Measurements from ENCODE around the gene PRRC2A. TPM values are rescaled to one million over a fixed set of nuclear protein-coding genes. Genes with fewer than 3 reads are reported as not detected.

Gene PRRC2A
- total RNA-seq, 1 donor from 2014 or later: 188 TPM

DNA sequence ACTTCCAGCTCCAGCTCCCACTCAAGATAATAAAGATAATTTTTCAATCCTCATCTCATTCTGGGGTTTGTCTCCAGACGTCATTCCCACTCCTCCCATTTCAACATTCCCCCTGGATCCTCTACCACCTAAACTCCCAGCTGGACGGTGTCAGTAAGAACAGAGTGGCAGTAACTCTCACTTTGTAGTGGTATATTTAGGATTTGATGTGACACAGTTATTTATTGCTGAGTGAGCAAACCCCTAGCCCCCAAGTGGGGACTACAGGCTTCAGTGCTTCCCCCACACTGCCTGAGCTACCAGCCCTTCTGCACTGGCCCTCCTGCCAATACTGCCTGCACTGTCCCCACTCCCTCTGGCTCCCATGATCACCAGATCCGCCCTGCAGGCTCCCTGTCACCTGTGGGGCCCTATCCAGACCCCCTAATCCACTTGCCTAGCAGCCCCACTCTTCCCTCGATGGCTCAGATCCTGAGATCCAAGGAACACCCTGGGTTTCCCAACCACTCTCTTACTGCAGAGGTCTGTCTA, 37.7 kb downstream of the PRRC2A start:
- Mint-ChIP-seq H3K27me3 (ENCODE audit: low read depth, unreplicated experiment) (no peaks in the 10 kb centered on the region), H3K4me3 (ENCODE audit: unreplicated experiment) (peak overlapping the region; percentile 79), H3K36me3 (ENCODE audit: low read depth, unreplicated experiment) (peaks cover 23% of the 10 kb centered on the region), H3K27ac (ENCODE audit: unreplicated experiment) (no peak overlapping the region), H3K4me1 (ENCODE audit: low read depth, unreplicated experiment) (peaks cover 15% of the 10 kb centered on the region), H3K9me3 (ENCODE audit: unreplicated experiment) (no peaks in the 10 kb centered on the region)
- H2AFZ ChIP-seq (ENCODE audit: low read depth, low read length): no peak overlapping the region
- no peak overlapping the region for H3K4me3 ChIP-seq (ENCODE audit: insufficient read depth, low read depth, low read length)
- DNase-seq (ENCODE audit: low read depth) (no peak), FAIRE-seq (no peak)
- no peaks in the 10 kb centered on the region for H3K27me3 ChIP-seq (ENCODE audit: insufficient read depth, low read length)
- no peak overlapping the region for H3K9ac ChIP-seq (ENCODE audit: low read length)
- H3K27ac ChIP-seq (ENCODE audit: low read depth, low read length): no peak overlapping the region
- H3K9me3 ChIP-seq (ENCODE audit: insufficient read depth, low read depth, low read length): no peaks in the 10 kb centered on the region
- H3K4me1 ChIP-seq (ENCODE audit: insufficient read depth, low read length): peaks cover 36% of the 10 kb centered on the region
- TF ChIP-seq, protein P1, sequence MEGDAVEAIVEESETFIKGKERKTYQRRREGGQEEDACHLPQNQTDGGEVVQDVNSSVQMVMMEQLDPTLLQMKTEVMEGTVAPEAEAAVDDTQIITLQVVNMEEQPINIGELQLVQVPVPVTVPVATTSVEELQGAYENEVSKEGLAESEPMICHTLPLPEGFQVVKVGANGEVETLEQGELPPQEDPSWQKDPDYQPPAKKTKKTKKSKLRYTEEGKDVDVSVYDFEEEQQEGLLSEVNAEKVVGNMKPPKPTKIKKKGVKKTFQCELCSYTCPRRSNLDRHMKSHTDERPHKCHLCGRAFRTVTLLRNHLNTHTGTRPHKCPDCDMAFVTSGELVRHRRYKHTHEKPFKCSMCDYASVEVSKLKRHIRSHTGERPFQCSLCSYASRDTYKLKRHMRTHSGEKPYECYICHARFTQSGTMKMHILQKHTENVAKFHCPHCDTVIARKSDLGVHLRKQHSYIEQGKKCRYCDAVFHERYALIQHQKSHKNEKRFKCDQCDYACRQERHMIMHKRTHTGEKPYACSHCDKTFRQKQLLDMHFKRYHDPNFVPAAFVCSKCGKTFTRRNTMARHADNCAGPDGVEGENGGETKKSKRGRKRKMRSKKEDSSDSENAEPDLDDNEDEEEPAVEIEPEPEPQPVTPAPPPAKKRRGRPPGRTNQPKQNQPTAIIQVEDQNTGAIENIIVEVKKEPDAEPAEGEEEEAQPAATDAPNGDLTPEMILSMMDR (IDR thresholded peaks at IDR 0.05; ENCODE audit: insufficient read depth, low read depth, low read length): no peak
- TF ChIP-seq EZH2 (IDR thresholded peaks at IDR 0.05; ENCODE audit: insufficient read depth, low read length): no peak
- H3K36me3 ChIP-seq (ENCODE audit: insufficient read depth, low read length): peaks cover 5% of the 10 kb centered on the region
- peaks cover 78% of the 10 kb centered on the region for H3K79me2 ChIP-seq (ENCODE audit: insufficient read depth, low read length)
- peak overlapping the region; percentile 99 for H3K4me2 ChIP-seq (ENCODE audit: low read length)
- H4K20me1 ChIP-seq (ENCODE audit: insufficient read depth, low read length): peaks cover 32% of the 10 kb centered on the region

DNA sequence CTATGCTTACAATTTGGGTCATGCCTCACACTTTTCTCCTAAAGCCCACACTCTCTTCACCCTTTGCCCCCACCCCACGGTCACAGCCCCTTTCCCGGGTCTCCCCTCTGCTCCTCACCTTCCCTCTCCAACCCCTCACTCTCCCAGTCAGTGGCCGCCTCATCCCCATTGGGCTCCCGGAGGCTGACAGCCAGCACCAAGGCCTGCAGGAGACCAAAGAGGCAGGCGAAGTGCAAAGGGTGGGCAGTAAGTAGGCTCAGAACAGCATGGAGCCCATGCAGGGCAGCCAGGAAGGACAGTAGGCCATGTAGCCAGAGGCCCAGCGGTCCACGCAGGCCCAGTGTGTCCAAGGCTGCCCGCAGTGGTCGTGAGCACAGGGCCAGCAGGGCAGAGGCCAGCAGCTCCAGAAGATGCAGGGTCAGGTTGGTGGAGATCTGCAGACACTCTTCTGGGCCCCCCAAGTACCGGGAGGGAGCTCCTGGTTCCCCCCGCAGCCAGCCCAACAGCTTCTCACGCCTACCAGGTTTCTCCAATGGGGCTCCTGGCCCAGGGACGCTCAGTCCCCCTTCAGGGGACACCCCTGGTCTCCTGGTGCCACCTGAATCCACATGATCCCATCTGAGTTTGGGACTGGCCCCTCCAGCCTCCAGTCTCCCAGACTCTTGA, 38.6 kb downstream of the PRRC2A start:
- Histone ChIP-seq H3K9ac (ENCODE audit: low read length) (peak overlapping the region; percentile 85), H3K4me2 (ENCODE audit: low read length) (peak overlapping the region; percentile 99), H3K4me3 (ENCODE audit: insufficient read depth, low read depth, low read length) (peak overlapping the region; percentile 82), H3K27me3 (ENCODE audit: insufficient read depth, low read length) (no peaks in the 10 kb centered on the region), H3K36me3 (ENCODE audit: insufficient read depth, low read length) (peaks cover 5% of the 10 kb centered on the region), H3K9me3 (ENCODE audit: insufficient read depth, low read depth, low read length) (no peaks in the 10 kb centered on the region), H3K79me2 (ENCODE audit: insufficient read depth, low read length) (peaks cover 81% of the 10 kb centered on the region), H3K27ac (ENCODE audit: low read depth, low read length) (no peak overlapping the region), H4K20me1 (ENCODE audit: insufficient read depth, low read length) (peaks cover 32% of the 10 kb centered on the region), H2AFZ (ENCODE audit: low read depth, low read length) (no peak overlapping the region), H3K4me1 (ENCODE audit: insufficient read depth, low read length) (peaks cover 39% of the 10 kb centered on the region)
- Mint-ChIP-seq H3K4me3 (ENCODE audit: unreplicated experiment) (peak overlapping the region; percentile 90), H3K27me3 (ENCODE audit: low read depth, unreplicated experiment) (no peaks in the 10 kb centered on the region), H3K27ac (ENCODE audit: unreplicated experiment) (no peak overlapping the region), H3K36me3 (ENCODE audit: low read depth, unreplicated experiment) (peaks cover 23% of the 10 kb centered on the region), H3K4me1 (ENCODE audit: low read depth, unreplicated experiment) (peaks cover 23% of the 10 kb centered on the region), H3K9me3 (ENCODE audit: unreplicated experiment) (no peaks in the 10 kb centered on the region)
- DNase-seq (ENCODE audit: low read depth) (no peak), FAIRE-seq (no peak)
- TF ChIP-seq EZH2 (IDR thresholded peaks at IDR 0.05; ENCODE audit: insufficient read depth, low read length): no peak
- TF ChIP-seq, protein P1 (IDR thresholded peaks at IDR 0.05; ENCODE audit: insufficient read depth, low read depth, low read length): no peak
